Skeletal muscle cell (primary cell): ENCODE results near the gene MARCHF5.

Source experiments
- DNase-seq: peaks from one replicate; pipeline ENCODE4 v3.0.0-alpha.2; 2010; ENCODE audit warnings: low read depth
- H3K4me3 ChIP-seq: 2 replicates; pipeline ENCODE4 v1.5.1; 2011; ENCODE audit warnings: low read depth, mild to moderate bottlenecking, control low read depth, low read length, moderate library complexity

The MARCHF5 gene

GRCh38 chr10:92290837-92291615, at the start of gene MARCHF5, which contains the start of gene CPEB3:
MARCHF5 (plus strand) TSS chr10:92291167; CDS start chr10:92291495, 328 bp downstream.
CPEB3 (minus strand) TSS chr10:92291078; CDS start chr10:92240350, 50,728 bp downstream.
- peak; percentile 87 for DNase-seq
- peak within 1 kb of the TSS; percentile 95 for H3K4me3 ChIP-seq

GRCh38 chr10:92241501-92241900, 49.5 kb upstream of the MARCHF5 start:
- DNase-seq: no peak
- peak overlapping the region; percentile 69 for H3K4me3 ChIP-seq

- DNase-seq: no peak
- H3K4me3 ChIP-seq: no peak overlapping the region
Measured at GRCh38 chr10:92242380-92242779, 48.6 kb upstream of the MARCHF5 start.

GRCh38 chr10:92242910-92243671, 47.9 kb upstream of the MARCHF5 start:
- DNase-seq: no peak
- H3K4me3 ChIP-seq: peak overlapping the region; percentile 32

GRCh38 chr10:92244796-92245195, 46.2 kb upstream of the MARCHF5 start:
- no peak for DNase-seq
- H3K4me3 ChIP-seq: no peak overlapping the region

- no peak for DNase-seq
- no peak overlapping the region for H3K4me3 ChIP-seq
Measured at GRCh38 chr10:92248566-92248965, 42.4 kb upstream of the MARCHF5 start.

- no peak for DNase-seq
- no peak overlapping the region for H3K4me3 ChIP-seq
Measured at GRCh38 chr10:92263396-92263795, 27.6 kb upstream of the MARCHF5 start.

GRCh38 chr10:92264249-92264648, 26.7 kb upstream of the MARCHF5 start:
- DNase-seq: no peak
- no peak overlapping the region for H3K4me3 ChIP-seq

- no peak overlapping the region for H3K4me3 ChIP-seq
- DNase-seq: no peak
Measured at GRCh38 chr10:92265687-92266258, 25.2 kb upstream of the MARCHF5 start.

GRCh38 chr10:92267343-92267742, 23.6 kb upstream of the MARCHF5 start:
- DNase-seq: no peak
- H3K4me3 ChIP-seq: no peak overlapping the region

GRCh38 chr10:92268748-92269147, 22.2 kb upstream of the MARCHF5 start:
- no peak overlapping the region for H3K4me3 ChIP-seq
- no peak for DNase-seq

GRCh38 chr10:92274071-92274470, 16.9 kb upstream of the MARCHF5 start:
- H3K4me3 ChIP-seq: no peak overlapping the region
- DNase-seq: no peak

- H3K4me3 ChIP-seq: no peak overlapping the region
Measured at GRCh38 chr10:92278996-92279696, 11.8 kb upstream of the MARCHF5 start.

GRCh38 chr10:92284112-92284704, 6.8 kb upstream of the MARCHF5 start:
- H3K4me3 ChIP-seq: no peak overlapping the region
- no peak for DNase-seq

More at GRCh38 chr10:92278996-92279696, 11.8 kb upstream of the MARCHF5 start:
- no peak for DNase-seq

- DNase-seq: no peak
- H3K4me3 ChIP-seq: peak overlapping the region; percentile 95
Measured at GRCh38 chr10:92290076-92290836, 711 bp upstream of the MARCHF5 start.

- DNase-seq: no peak
Measured at GRCh38 chr10:92291616-92291865, 574 bp downstream of the MARCHF5 start.

GRCh38 chr10:92291921-92292845, 1.2 kb downstream of the MARCHF5 start:
- DNase-seq: no peak
- H3K4me3 ChIP-seq: peak overlapping the region; percentile 95

More at GRCh38 chr10:92291616-92291865, 574 bp downstream of the MARCHF5 start:
- peak overlapping the region; percentile 95 for H3K4me3 ChIP-seq

- DNase-seq: no peak
- H3K4me3 ChIP-seq: no peak overlapping the region
Measured at GRCh38 chr10:92298487-92298886, 7.5 kb downstream of the MARCHF5 start.
